ENCODE measurements around the gene DIP2C. TPM values are rescaled to one million over a fixed set of nuclear protein-coding genes. Genes with fewer than 3 reads are reported as not detected.

DIP2C gene
- total RNA-seq, 3 donors from 2014 or later = 0.20 to 0.27 (median 0.26) TPM

- peaks cover 6% of the 10 kb centered on the region for H3K9me3 Mint-ChIP-seq
- H3K27me3 Mint-ChIP-seq (ENCODE audit: low read depth) = no peaks in the 10 kb centered on the region
- peaks cover 9% of the 10 kb centered on the region for H3K36me3 Mint-ChIP-seq (ENCODE audit: insufficient read depth)
- H3K4me3 Mint-ChIP-seq = no peak overlapping the region
- no peak for ATAC-seq
- DNase-seq = no peak
- peaks cover 8% of the 10 kb centered on the region for H3K4me1 Mint-ChIP-seq (ENCODE audit: low read depth)
Observed at GRCh38 chr10:385571-386300, 303.7 kb downstream of the DIP2C start.

- Mint-ChIP-seq H3K4me3 (no peak overlapping the region), H3K9me3 (peaks cover 6% of the 10 kb centered on the region), H3K36me3 (ENCODE audit: insufficient read depth) (peaks cover 9% of the 10 kb centered on the region), H3K4me1 (ENCODE audit: low read depth) (peaks cover 8% of the 10 kb centered on the region), H3K27me3 (ENCODE audit: low read depth) (no peaks in the 10 kb centered on the region)
- DNase-seq (no peak), ATAC-seq (no peak)
Observed at GRCh38 chr10:384538-385305, 304.7 kb downstream of the DIP2C start.

- Mint-ChIP-seq H3K9me3 (peaks cover 6% of the 10 kb centered on the region), H3K36me3 (ENCODE audit: insufficient read depth) (peaks cover 9% of the 10 kb centered on the region), H3K27me3 (ENCODE audit: low read depth) (no peaks in the 10 kb centered on the region), H3K4me1 (ENCODE audit: low read depth) (peaks cover 8% of the 10 kb centered on the region), H3K4me3 (no peak overlapping the region)
- ATAC-seq (no peak), DNase-seq (no peak)
Observed at GRCh38 chr10:383519-383918, 305.9 kb downstream of the DIP2C start.

GRCh38 chr10:381805-382204, 307.7 kb downstream of the DIP2C start:
- H3K36me3 Mint-ChIP-seq (ENCODE audit: insufficient read depth) = peaks cover 9% of the 10 kb centered on the region
- DNase-seq (no peak), ATAC-seq (peak in 1 of 2 donors; percentile 41)
- H3K9me3 Mint-ChIP-seq = peaks cover 6% of the 10 kb centered on the region
- peaks cover 13% of the 10 kb centered on the region for H3K4me1 Mint-ChIP-seq (ENCODE audit: low read depth)
- peak overlapping the region; percentile 19 for H3K4me3 Mint-ChIP-seq
- no peaks in the 10 kb centered on the region for H3K27me3 Mint-ChIP-seq (ENCODE audit: low read depth)

- Mint-ChIP-seq H3K27me3 (ENCODE audit: low read depth) (no peaks in the 10 kb centered on the region), H3K4me1 (ENCODE audit: low read depth) (peaks cover 13% of the 10 kb centered on the region), H3K4me3 (no peak overlapping the region), H3K9me3 (peaks cover 6% of the 10 kb centered on the region), H3K36me3 (ENCODE audit: insufficient read depth) (peaks cover 9% of the 10 kb centered on the region)
- no peak for ATAC-seq
- DNase-seq = no peak
Observed at GRCh38 chr10:381346-381745, 308.1 kb downstream of the DIP2C start.

- Mint-ChIP-seq H3K9me3 (peaks cover 6% of the 10 kb centered on the region), H3K4me1 (ENCODE audit: low read depth) (peaks cover 13% of the 10 kb centered on the region), H3K27me3 (ENCODE audit: low read depth) (no peaks in the 10 kb centered on the region), H3K36me3 (ENCODE audit: insufficient read depth) (peaks cover 10% of the 10 kb centered on the region), H3K4me3 (no peak overlapping the region)
- DNase-seq = no peak
- ATAC-seq = no peak
Observed at GRCh38 chr10:380313-380940, 309.0 kb downstream of the DIP2C start.

GRCh38 chr10:378930-379704, 310.4 kb downstream of the DIP2C start:
- H3K4me3 Mint-ChIP-seq = no peak overlapping the region
- DNase-seq (no peak), ATAC-seq (no peak)
- no peaks in the 10 kb centered on the region for H3K27me3 Mint-ChIP-seq (ENCODE audit: low read depth)
- peaks cover 13% of the 10 kb centered on the region for H3K4me1 Mint-ChIP-seq (ENCODE audit: low read depth)
- H3K9me3 Mint-ChIP-seq = peaks cover 6% of the 10 kb centered on the region
- peaks cover 13% of the 10 kb centered on the region for H3K36me3 Mint-ChIP-seq (ENCODE audit: insufficient read depth)

- Mint-ChIP-seq H3K27me3 (ENCODE audit: low read depth) (no peaks in the 10 kb centered on the region), H3K36me3 (ENCODE audit: insufficient read depth) (peaks cover 13% of the 10 kb centered on the region), H3K4me3 (no peak overlapping the region), H3K9me3 (peaks cover 6% of the 10 kb centered on the region), H3K4me1 (ENCODE audit: low read depth) (peaks cover 13% of the 10 kb centered on the region)
- ATAC-seq = no peak
- no peak for DNase-seq
Observed at GRCh38 chr10:378230-378929, 311.1 kb downstream of the DIP2C start.

- no peaks in the 10 kb centered on the region for H3K27me3 Mint-ChIP-seq (ENCODE audit: low read depth)
- peaks cover 6% of the 10 kb centered on the region for H3K9me3 Mint-ChIP-seq
- H3K36me3 Mint-ChIP-seq (ENCODE audit: insufficient read depth) = peaks cover 13% of the 10 kb centered on the region
- H3K4me1 Mint-ChIP-seq (ENCODE audit: low read depth) = peaks cover 13% of the 10 kb centered on the region
- DNase-seq (no peak), ATAC-seq (no peak)
- no peak overlapping the region for H3K4me3 Mint-ChIP-seq
Observed at GRCh38 chr10:377228-377627, 312.2 kb downstream of the DIP2C start.

- peaks cover 5% of the 10 kb centered on the region for H3K4me1 Mint-ChIP-seq (ENCODE audit: low read depth)
Observed at GRCh38 chr10:375815-376505, 313.5 kb downstream of the DIP2C start.

GRCh38 chr10:374354-374753, 315.1 kb downstream of the DIP2C start:
- DNase-seq = no peak
- peaks cover 7% of the 10 kb centered on the region for H3K36me3 Mint-ChIP-seq (ENCODE audit: insufficient read depth)
- peaks cover 5% of the 10 kb centered on the region for H3K4me1 Mint-ChIP-seq (ENCODE audit: low read depth)
- H3K9me3 Mint-ChIP-seq = no peaks in the 10 kb centered on the region
- H3K4me3 Mint-ChIP-seq = no peak overlapping the region
- ATAC-seq = no peak
- H3K27me3 Mint-ChIP-seq (ENCODE audit: low read depth) = no peaks in the 10 kb centered on the region

More at GRCh38 chr10:375815-376505, 313.5 kb downstream of the DIP2C start:
- no peak for ATAC-seq
- DNase-seq = no peak
- Mint-ChIP-seq H3K9me3 (no peaks in the 10 kb centered on the region), H3K27me3 (ENCODE audit: low read depth) (no peaks in the 10 kb centered on the region), H3K4me3 (no peak overlapping the region), H3K36me3 (ENCODE audit: insufficient read depth) (peaks cover 4% of the 10 kb centered on the region)

- H3K36me3 Mint-ChIP-seq (ENCODE audit: insufficient read depth) = peaks cover 7% of the 10 kb centered on the region
- no peaks in the 10 kb centered on the region for H3K27me3 Mint-ChIP-seq (ENCODE audit: low read depth)
- H3K4me3 Mint-ChIP-seq = no peak overlapping the region
- H3K4me1 Mint-ChIP-seq (ENCODE audit: low read depth) = peaks cover 5% of the 10 kb centered on the region
- ATAC-seq (no peak), DNase-seq (no peak)
- H3K9me3 Mint-ChIP-seq = no peaks in the 10 kb centered on the region
Observed at GRCh38 chr10:373526-374309, 315.8 kb downstream of the DIP2C start.
